ENCODE results near the gene RBM12. TPM values are rescaled to one million over a fixed set of nuclear protein-coding genes. Genes with fewer than 3 reads are reported as not detected.

RBM12 gene
- polyA plus RNA-seq, 1 donor (not counting 4 experiments of a cell fraction or from before 2014, with no cell fraction given): 98.9 TPM

GRCh38 chr20:35611482-35611881 lies 53.2 kb downstream of the RBM12 start:
- Histone ChIP-seq H3K27ac (ENCODE audit: control insufficient read depth, insufficient read depth, low read length) (no peak overlapping the region), H3K79me2 (ENCODE audit: control insufficient read depth, insufficient read depth, low read length) (no peaks in the 10 kb centered on the region), H3K4me3 (ENCODE audit: control insufficient read depth in 2 of 3, extremely low read depth in 1 of 3, insufficient read depth in 2 of 3, low read depth in 1 of 3, low read length in 3 of 3) (no peak overlapping the region), H4K20me1 (ENCODE audit: control insufficient read depth, extremely low read depth, insufficient read depth, low read length) (no peaks in the 10 kb centered on the region), H3K27me3 (ENCODE audit: control insufficient read depth, extremely low read depth, insufficient read depth, low read length) (no peaks in the 10 kb centered on the region), H3K36me3 (ENCODE audit: control insufficient read depth in 2 of 2, extremely low read depth in 1 of 2, insufficient read depth in 2 of 2, low read length in 2 of 2) (no peaks in the 10 kb centered on the region), H3K9me1 (ENCODE audit: control insufficient read depth, extremely low read depth, insufficient read depth, low read length) (no peaks in the 10 kb centered on the region), H3K4me2 (ENCODE audit: control insufficient read depth, extremely low read depth, insufficient read depth, low read depth, low read length) (no peak overlapping the region), H3K9me3 (ENCODE audit: control insufficient read depth, low read depth, low read length) (no peaks in the 10 kb centered on the region), H2AFZ (ENCODE audit: control insufficient read depth, low read length) (no peak overlapping the region), H3K9ac (ENCODE audit: control insufficient read depth, extremely low read depth, insufficient read depth, low read length) (no peak overlapping the region), H3K4me1 (ENCODE audit: control insufficient read depth, extremely low read depth, insufficient read depth, low read length) (peaks cover 14% of the 10 kb centered on the region)
- TF ChIP-seq EZH2 (IDR thresholded peaks at IDR 0.05; ENCODE audit: low read length) (no peak), CTCF (optimal IDR thresholded peaks at IDR 0.05 in 1 of 3, IDR thresholded peaks at IDR 0.05 in 1 of 3, conservative IDR thresholded peaks at IDR 0.05 in 1 of 3; ENCODE audit: extremely low read depth in 1 of 3, insufficient read depth in 2 of 3, low read length in 3 of 3) (no peak)
- DNase-seq (ENCODE audit: low read depth, low spot score) (no peak), FAIRE-seq (no peak)
- dilution Hi-C loops (cut with MboI; ENCODE audit: extremely low pct_ligation_motif_present, low sequenced_read_pairs): no loop called here

- no peak overlapping the region for H3K9ac ChIP-seq (ENCODE audit: control insufficient read depth, extremely low read depth, insufficient read depth, low read length)
- dilution Hi-C loops (cut with MboI; ENCODE audit: extremely low pct_ligation_motif_present, low sequenced_read_pairs): no loop called here
- H3K4me3 ChIP-seq (ENCODE audit: control insufficient read depth in 2 of 3, extremely low read depth in 1 of 3, insufficient read depth in 2 of 3, low read depth in 1 of 3, low read length in 3 of 3): no peak overlapping the region
- no peaks in the 10 kb centered on the region for H3K27me3 ChIP-seq (ENCODE audit: control insufficient read depth, extremely low read depth, insufficient read depth, low read length)
- DNase-seq (ENCODE audit: low read depth, low spot score) (no peak), FAIRE-seq (no peak)
- no peaks in the 10 kb centered on the region for H4K20me1 ChIP-seq (ENCODE audit: control insufficient read depth, extremely low read depth, insufficient read depth, low read length)
- no peak overlapping the region for H3K27ac ChIP-seq (ENCODE audit: control insufficient read depth, insufficient read depth, low read length)
- no peaks in the 10 kb centered on the region for H3K9me1 ChIP-seq (ENCODE audit: control insufficient read depth, extremely low read depth, insufficient read depth, low read length)
- H3K9me3 ChIP-seq (ENCODE audit: control insufficient read depth, low read depth, low read length): no peaks in the 10 kb centered on the region
- H3K36me3 ChIP-seq (ENCODE audit: control insufficient read depth in 2 of 2, extremely low read depth in 1 of 2, insufficient read depth in 2 of 2, low read length in 2 of 2): no peaks in the 10 kb centered on the region
- no peak overlapping the region for H2AFZ ChIP-seq (ENCODE audit: control insufficient read depth, low read length)
- H3K79me2 ChIP-seq (ENCODE audit: control insufficient read depth, insufficient read depth, low read length): no peaks in the 10 kb centered on the region
- TF ChIP-seq CTCF (optimal IDR thresholded peaks at IDR 0.05 in 1 of 3, IDR thresholded peaks at IDR 0.05 in 1 of 3, conservative IDR thresholded peaks at IDR 0.05 in 1 of 3; ENCODE audit: extremely low read depth in 1 of 3, insufficient read depth in 2 of 3, low read length in 3 of 3) (no peak), EZH2 (IDR thresholded peaks at IDR 0.05; ENCODE audit: low read length) (no peak)
- peaks cover 14% of the 10 kb centered on the region for H3K4me1 ChIP-seq (ENCODE audit: control insufficient read depth, extremely low read depth, insufficient read depth, low read length)
- no peak overlapping the region for H3K4me2 ChIP-seq (ENCODE audit: control insufficient read depth, extremely low read depth, insufficient read depth, low read depth, low read length)
These were observed 53.8 kb downstream of the RBM12 start for GRCh38 chr20:35610833-35611427.

Data from keratinocyte (primary cell).